ENCODE results near the gene NDNF.

The NDNF gene

DNA sequence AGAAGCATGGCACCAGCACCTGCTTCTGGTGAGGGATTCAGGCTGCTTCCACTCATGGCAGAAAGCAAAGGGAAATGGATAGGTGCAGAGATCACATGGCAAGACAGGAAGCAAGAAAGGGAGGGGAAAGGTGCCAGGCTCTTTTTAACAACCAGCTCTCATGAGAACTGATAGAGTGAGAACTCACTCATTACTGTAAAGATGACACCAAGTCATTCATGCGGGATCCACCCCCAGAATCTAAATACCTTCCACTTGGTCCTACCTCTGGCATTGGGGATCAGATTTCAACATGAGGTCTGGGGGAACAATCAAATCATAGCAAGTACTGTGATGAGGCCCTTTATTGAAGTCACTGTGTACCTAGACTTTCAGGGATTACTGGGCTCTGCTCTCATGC is 77.8 kb downstream of the NDNF start:
- TF ChIP-seq, protein P1, sequence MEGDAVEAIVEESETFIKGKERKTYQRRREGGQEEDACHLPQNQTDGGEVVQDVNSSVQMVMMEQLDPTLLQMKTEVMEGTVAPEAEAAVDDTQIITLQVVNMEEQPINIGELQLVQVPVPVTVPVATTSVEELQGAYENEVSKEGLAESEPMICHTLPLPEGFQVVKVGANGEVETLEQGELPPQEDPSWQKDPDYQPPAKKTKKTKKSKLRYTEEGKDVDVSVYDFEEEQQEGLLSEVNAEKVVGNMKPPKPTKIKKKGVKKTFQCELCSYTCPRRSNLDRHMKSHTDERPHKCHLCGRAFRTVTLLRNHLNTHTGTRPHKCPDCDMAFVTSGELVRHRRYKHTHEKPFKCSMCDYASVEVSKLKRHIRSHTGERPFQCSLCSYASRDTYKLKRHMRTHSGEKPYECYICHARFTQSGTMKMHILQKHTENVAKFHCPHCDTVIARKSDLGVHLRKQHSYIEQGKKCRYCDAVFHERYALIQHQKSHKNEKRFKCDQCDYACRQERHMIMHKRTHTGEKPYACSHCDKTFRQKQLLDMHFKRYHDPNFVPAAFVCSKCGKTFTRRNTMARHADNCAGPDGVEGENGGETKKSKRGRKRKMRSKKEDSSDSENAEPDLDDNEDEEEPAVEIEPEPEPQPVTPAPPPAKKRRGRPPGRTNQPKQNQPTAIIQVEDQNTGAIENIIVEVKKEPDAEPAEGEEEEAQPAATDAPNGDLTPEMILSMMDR (conservative IDR thresholded peaks at IDR 0.05) = no peak
- no peak for TF ChIP-seq ZFX (IDR thresholded peaks at IDR 0.05)
- H3K27ac ChIP-seq = no peak overlapping the region

DNA sequence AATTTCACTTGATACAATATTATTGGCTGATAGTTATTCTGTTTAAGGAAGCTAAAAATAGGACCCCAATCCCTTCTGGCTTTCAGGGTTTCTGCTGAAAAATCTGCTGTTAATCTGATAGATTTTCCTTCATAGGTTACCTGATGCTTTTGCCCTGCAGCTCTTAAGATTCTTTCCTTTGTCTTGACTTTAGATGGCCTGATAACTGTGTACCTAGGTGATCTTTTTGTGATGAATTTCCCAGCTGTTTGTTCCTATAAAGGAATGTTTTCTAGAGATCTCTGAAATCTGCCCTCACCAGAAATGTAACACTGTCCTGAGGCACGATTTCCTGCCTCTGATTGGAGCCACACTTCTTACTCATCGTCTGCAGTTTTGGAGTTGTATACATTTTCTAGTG is 80.5 kb downstream of the NDNF start:
- TF ChIP-seq, protein P1 (conservative IDR thresholded peaks at IDR 0.05) = no peak

DNA sequence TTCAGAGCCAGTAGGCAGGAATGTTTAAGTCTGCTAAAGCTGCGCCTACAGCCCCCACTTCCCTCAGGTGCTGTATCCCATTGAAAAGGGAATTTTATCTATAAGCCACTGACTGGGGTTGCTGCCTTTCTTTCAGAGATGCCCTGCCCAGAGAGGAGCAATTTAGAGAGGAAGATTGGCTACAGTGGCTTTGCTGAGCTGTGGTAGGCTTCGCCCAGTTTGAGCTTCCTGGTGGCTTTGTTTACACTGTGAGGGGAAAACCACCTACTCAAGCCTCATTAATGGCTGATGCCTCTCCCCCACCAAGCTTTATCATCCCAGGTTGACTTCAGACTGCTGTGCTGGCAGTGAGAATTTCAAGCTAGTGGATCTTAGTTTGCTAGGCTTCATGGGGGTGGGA is 82.1 kb downstream of the NDNF start:
- TF ChIP-seq ZFX (IDR thresholded peaks at IDR 0.05) = no peak
- TF ChIP-seq, protein P1 (conservative IDR thresholded peaks at IDR 0.05) = no peak
- H3K27ac ChIP-seq = no peak overlapping the region

More for the DNA sequence above, 80.5 kb downstream of the NDNF start:
- no peak overlapping the region for H3K27ac ChIP-seq
